Activated CD4-positive, alpha-beta T cell treated with anti-CD3 and anti-CD28 coated beads for 24 hours (primary cell): ENCODE measurements around the gene ATP2B2.

Experiments
- DNase-seq, 2 donors: peaks; one replicate each; pipeline ENCODE4 v3.0.0-alpha.2; 2020; ENCODE audit warnings: low read depth in 2 of 2

The ATP2B2 gene

DNA sequence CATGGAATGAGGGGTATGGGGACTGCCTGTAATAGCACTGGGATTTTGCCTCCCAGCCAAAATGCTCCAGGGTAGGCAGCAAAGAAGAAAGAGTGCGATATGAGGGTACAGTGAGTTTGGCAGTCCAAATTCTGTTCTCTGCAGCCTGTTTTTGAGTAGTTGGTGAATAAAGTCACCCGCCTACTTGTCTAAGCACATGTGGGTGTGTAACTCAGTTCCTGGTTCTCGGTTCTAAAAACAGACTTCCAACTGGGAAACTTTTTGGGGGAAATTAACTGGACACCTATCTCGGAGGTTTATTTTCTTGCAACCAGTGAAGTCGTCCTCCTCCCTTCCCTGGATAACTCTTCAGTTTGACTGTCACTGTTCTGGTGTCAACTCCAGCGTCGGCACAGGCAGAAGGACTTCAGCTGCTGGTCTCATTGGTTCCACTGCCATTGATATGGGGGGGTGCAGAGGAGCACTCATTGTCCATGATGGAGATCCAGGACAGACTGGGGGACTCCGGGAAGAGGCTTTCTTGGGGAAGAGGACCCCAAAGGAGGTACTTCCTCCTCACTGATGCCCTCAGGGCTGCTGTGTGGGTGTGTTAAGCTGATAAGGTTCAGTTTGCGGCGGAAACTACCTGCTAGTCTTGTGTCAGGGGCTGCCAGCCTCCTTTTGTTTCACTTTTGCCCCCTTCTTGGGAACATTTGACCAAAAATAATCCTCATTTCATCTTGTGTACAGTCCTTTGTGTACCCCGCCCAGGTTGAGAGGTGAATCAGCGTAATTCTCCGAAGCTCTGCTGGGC is 225.8 kb downstream of the ATP2B2 start:
- DNase-seq: no peak

- DNase-seq: no peak
These were observed 226.9 kb downstream of the ATP2B2 start for GRCh38 chr3:10278501-10278900.

DNA sequence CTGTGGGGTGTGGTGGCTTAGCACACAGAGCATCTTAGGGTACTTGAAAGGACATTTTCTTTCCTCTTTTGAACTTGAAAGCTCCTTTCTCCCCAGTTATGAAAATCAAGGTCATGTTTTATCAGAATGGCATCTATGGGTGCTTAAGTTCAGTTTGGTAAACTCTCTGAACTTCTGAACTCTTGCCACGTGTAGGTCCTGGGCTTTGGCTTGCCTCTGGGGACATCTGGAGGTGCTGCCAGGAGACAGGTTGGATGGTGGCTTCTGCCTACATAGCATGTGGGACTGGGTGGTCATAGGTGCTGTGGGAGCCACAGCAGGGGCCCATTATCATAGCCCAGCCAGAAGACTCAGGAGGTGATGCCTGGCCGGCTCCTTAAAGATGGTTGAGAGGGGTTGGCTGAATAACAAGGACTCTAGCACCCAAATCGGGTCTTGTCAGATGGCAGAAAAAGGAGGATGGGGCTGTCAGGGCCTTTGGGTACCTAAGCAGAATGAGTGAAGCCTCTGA is 228.2 kb downstream of the ATP2B2 start:
- DNase-seq: no peak

- DNase-seq: no peak
These were observed 230.8 kb downstream of the ATP2B2 start for GRCh38 chr3:10274601-10275000.
